Liver (tissue), 9 donors: ENCODE results near the gene SPDYC. TPM values are rescaled to one million over a fixed set of nuclear protein-coding genes. Genes with fewer than 3 reads are reported as not detected.

Experiments
- DNase-seq: peaks from one replicate; pipeline ENCODE4 v3.0.0-alpha.2; 2017; ENCODE audit warnings: low spot score
- H3K27ac ChIP-seq, 2 donors: one replicate each; pipeline ENCODE4 v1.7.0; 2013; ENCODE audit warnings: inconsistent platforms in 2 of 2, low read length in 2 of 2, control low read depth in 1 of 2, low read depth in 1 of 2, mild to moderate bottlenecking in 1 of 2
- H3K27me3 ChIP-seq, 4 donors: one replicate each; pipeline versions ENCODE4 v1.6.1 to v1.7.0; 2013; ENCODE audit warnings: low read length in 3 of 4, inconsistent platforms in 1 of 4, mild to moderate bottlenecking in 1 of 4, moderate library complexity in 1 of 4; ENCODE audit not compliant: control insufficient read depth in 4 of 4, insufficient read depth in 4 of 4
- H3K36me3 ChIP-seq, 4 donors: one replicate each; pipeline versions ENCODE4 v1.6.1 to v1.7.0; 2013; ENCODE audit warnings: low read length in 3 of 4, mild to moderate bottlenecking in 3 of 4, low read depth in 1 of 4, moderate library complexity in 1 of 4; ENCODE audit not compliant: control insufficient read depth in 4 of 4, insufficient read depth in 3 of 4
- H3K4me1 ChIP-seq, 4 donors: one replicate each; pipeline versions ENCODE4 v1.6.1 to v1.7.0; 2013; ENCODE audit warnings: low read length in 3 of 4, mild to moderate bottlenecking in 3 of 4, moderate library complexity in 1 of 4; ENCODE audit not compliant: control insufficient read depth in 4 of 4, insufficient read depth in 4 of 4
- H3K4me3 ChIP-seq, 3 donors: one replicate each; pipeline versions ENCODE4 v1.6.1 to v1.7.0; 2013; ENCODE audit warnings: low read length in 3 of 3, control low read depth in 1 of 3, low read depth in 1 of 3, mild to moderate bottlenecking in 1 of 3
- H3K9ac ChIP-seq, 2 donors: one replicate each; pipeline ENCODE4 v1.7.0; 2013; ENCODE audit warnings: low read length in 2 of 2, mild to moderate bottlenecking in 2 of 2, moderate library complexity in 2 of 2, control low read depth in 1 of 2, low read depth in 1 of 2
- H3K9me3 ChIP-seq, 4 donors: one replicate each; pipeline versions ENCODE4 v1.6.1 to v1.7.0; 2013; ENCODE audit warnings: low read length in 3 of 4; ENCODE audit not compliant: control insufficient read depth in 4 of 4
- EGR1 ChIP-seq, 2 donors: IDR thresholded peaks; 2 replicates each; pipeline ENCODE4 v1.6.1; 2016 to 2018; ENCODE audit warnings: antibody characterized with exemption in 2 of 2, low read depth in 2 of 2
- FOXA1 ChIP-seq: IDR thresholded peaks from 2 replicates; pipeline ENCODE4 v1.6.1; 2016; ENCODE audit warnings: antibody characterized with exemption
- FOXA2 ChIP-seq: IDR thresholded peaks from 2 replicates; pipeline ENCODE4 v1.6.1; 2016; ENCODE audit warnings: antibody characterized with exemption
- GABPA ChIP-seq, 2 donors: IDR thresholded peaks in 1 of 2; conservative IDR thresholded peaks in 1 of 2; 2 replicates each; pipeline ENCODE4 v1.6.1; 2016; ENCODE audit warnings: antibody characterized with exemption in 2 of 2, mild to moderate bottlenecking in 1 of 2, moderate library complexity in 1 of 2
- HNF4A ChIP-seq, 2 donors: conservative IDR thresholded peaks; 2 replicates each; pipeline ENCODE4 v1.6.1; 2016; ENCODE audit warnings: antibody characterized with exemption in 2 of 2, mild to moderate bottlenecking in 2 of 2
- HNF4G ChIP-seq: IDR thresholded peaks from 2 replicates; pipeline ENCODE4 v1.6.1; 2016; ENCODE audit warnings: antibody characterized with exemption
- JUND ChIP-seq, 2 donors: IDR thresholded peaks; 2 replicates each; pipeline ENCODE4 v1.6.1; 2016; ENCODE audit warnings: antibody characterized with exemption in 2 of 2
- NR2F2 ChIP-seq: IDR thresholded peaks from 2 replicates; pipeline ENCODE4 v1.6.1; 2016; ENCODE audit warnings: antibody characterized with exemption
- RAD21 ChIP-seq, 2 donors: IDR thresholded peaks; 2 replicates each; pipeline ENCODE4 v1.6.1; 2016; ENCODE audit warnings: antibody characterized with exemption in 2 of 2, mild to moderate bottlenecking in 2 of 2
- RXRA ChIP-seq, 2 donors: IDR thresholded peaks; 2 replicates each; pipeline ENCODE4 v1.6.1; 2017 to 2018; ENCODE audit warnings: antibody characterized with exemption in 2 of 2, mild to moderate bottlenecking in 1 of 2
- SP1 ChIP-seq: IDR thresholded peaks from 2 replicates; pipeline ENCODE4 v1.6.1; 2018; ENCODE audit warnings: antibody characterized with exemption, mild to moderate bottlenecking
- TAF1 ChIP-seq: conservative IDR thresholded peaks from 2 replicates; pipeline ENCODE4 v1.6.1; 2016; ENCODE audit warnings: antibody characterized with exemption, mild to moderate bottlenecking
- YY1 ChIP-seq: IDR thresholded peaks from 2 replicates; pipeline ENCODE4 v1.6.1; 2016; ENCODE audit warnings: antibody characterized with exemption, mild to moderate bottlenecking
- WGBS: extraction: QIAGEN DNeasy Blood & Tissue Kit; methylation state at CpG from one replicate; pipeline ENCODE4 v1.1.7; 2013; 5-methylcytosine and 5-hydroxymethylcytosine counted together
- polyA plus RNA-seq, 2 donors: library from polyadenylated mRNA; stranded (reverse) in 1 of 2; unstranded in 1 of 2; fragments of 200-250 nt in 1 of 2; fragments of >200 nt in 1 of 2; fragmentation: Nextera tagmentation in 1 of 2; extraction: Ambion mirVana in 1 of 2; gene quantifications; one replicate each; pipeline versions ENCODE4 v1.2.1 to v1.2.3, GENCODE V29; 2013 to 2015
- total RNA-seq, 2 donors: library from RNA; depleted of rRNA; stranded (reverse); fragments of >200 nt; gene quantifications; one replicate each; pipeline ENCODE4 v1.2.3, GENCODE V29; 2014
- TF ChIP-seq, protein P1 (sequence below): fragments of 150-350 bp; IDR thresholded peaks from 2 replicates; pipeline ENCODE4 v1.5.1; 2017; ENCODE audit warnings: improper control_type of control experiment, low read depth, low read length; ENCODE audit not compliant: missing input control
- TF ChIP-seq, protein P2 (sequence below): IDR thresholded peaks from 2 replicates; pipeline ENCODE4 v1.6.1; 2016; ENCODE audit warnings: antibody characterized with exemption, mild to moderate bottlenecking
- TF ChIP-seq, protein P3 (sequence below): IDR thresholded peaks from 2 replicates; pipeline ENCODE4 v1.6.1; 2016; ENCODE audit warnings: antibody characterized with exemption
- TF ChIP-seq, protein P4 (sequence below): IDR thresholded peaks from 2 replicates; pipeline ENCODE4 v1.6.1; 2016; ENCODE audit warnings: antibody characterized with exemption
- TF ChIP-seq, protein P5 (sequence below): IDR thresholded peaks from 2 replicates; pipeline ENCODE4 v1.6.1; 2016; ENCODE audit warnings: antibody characterized with exemption
- donor health status: healthy.
- donor health status: healthy.
- donor health status: healthy.
- donor health status: healthy.
- donor health status: healthy.

The SPDYC gene
- total and polyA plus RNA-seq, 4 donors: 0.08 to 1.1 (median 0.52) TPM; not detected in 1

DNA sequence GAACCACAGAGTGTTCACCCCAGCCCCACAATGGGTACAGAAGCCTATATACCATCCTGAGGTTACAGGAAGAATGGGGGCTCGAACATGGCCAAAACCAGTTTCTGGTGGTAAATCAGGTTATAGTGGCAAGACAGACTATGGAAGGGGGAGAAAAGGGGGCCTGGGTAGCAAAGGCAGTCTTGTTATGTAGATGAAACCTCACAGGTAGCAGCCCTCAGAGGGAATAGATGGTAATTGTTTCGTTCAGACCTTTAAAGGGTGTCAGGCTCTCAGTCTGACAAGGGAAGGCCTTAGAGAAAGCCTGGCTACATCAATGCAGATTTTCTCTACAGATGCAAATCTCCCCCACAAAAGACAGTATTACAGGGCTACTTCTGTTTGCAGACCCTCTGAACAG lies 15.1 kb downstream of the SPDYC start:
- TF ChIP-seq HNF4G: no peak
- no peak for TF ChIP-seq JUND (IDR thresholded peaks at IDR 0.05)
- TF ChIP-seq RXRA (IDR thresholded peaks at IDR 0.05): no peak
- TF ChIP-seq, protein P1, sequence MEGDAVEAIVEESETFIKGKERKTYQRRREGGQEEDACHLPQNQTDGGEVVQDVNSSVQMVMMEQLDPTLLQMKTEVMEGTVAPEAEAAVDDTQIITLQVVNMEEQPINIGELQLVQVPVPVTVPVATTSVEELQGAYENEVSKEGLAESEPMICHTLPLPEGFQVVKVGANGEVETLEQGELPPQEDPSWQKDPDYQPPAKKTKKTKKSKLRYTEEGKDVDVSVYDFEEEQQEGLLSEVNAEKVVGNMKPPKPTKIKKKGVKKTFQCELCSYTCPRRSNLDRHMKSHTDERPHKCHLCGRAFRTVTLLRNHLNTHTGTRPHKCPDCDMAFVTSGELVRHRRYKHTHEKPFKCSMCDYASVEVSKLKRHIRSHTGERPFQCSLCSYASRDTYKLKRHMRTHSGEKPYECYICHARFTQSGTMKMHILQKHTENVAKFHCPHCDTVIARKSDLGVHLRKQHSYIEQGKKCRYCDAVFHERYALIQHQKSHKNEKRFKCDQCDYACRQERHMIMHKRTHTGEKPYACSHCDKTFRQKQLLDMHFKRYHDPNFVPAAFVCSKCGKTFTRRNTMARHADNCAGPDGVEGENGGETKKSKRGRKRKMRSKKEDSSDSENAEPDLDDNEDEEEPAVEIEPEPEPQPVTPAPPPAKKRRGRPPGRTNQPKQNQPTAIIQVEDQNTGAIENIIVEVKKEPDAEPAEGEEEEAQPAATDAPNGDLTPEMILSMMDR: no peak
- TF ChIP-seq TAF1: no peak
- TF ChIP-seq, protein P2, sequence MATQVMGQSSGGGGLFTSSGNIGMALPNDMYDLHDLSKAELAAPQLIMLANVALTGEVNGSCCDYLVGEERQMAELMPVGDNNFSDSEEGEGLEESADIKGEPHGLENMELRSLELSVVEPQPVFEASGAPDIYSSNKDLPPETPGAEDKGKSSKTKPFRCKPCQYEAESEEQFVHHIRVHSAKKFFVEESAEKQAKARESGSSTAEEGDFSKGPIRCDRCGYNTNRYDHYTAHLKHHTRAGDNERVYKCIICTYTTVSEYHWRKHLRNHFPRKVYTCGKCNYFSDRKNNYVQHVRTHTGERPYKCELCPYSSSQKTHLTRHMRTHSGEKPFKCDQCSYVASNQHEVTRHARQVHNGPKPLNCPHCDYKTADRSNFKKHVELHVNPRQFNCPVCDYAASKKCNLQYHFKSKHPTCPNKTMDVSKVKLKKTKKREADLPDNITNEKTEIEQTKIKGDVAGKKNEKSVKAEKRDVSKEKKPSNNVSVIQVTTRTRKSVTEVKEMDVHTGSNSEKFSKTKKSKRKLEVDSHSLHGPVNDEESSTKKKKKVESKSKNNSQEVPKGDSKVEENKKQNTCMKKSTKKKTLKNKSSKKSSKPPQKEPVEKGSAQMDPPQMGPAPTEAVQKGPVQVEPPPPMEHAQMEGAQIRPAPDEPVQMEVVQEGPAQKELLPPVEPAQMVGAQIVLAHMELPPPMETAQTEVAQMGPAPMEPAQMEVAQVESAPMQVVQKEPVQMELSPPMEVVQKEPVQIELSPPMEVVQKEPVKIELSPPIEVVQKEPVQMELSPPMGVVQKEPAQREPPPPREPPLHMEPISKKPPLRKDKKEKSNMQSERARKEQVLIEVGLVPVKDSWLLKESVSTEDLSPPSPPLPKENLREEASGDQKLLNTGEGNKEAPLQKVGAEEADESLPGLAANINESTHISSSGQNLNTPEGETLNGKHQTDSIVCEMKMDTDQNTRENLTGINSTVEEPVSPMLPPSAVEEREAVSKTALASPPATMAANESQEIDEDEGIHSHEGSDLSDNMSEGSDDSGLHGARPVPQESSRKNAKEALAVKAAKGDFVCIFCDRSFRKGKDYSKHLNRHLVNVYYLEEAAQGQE: no peak
- TF ChIP-seq SP1: no peak
- no peak for TF ChIP-seq RAD21 (IDR thresholded peaks at IDR 0.05)
- no peak for TF ChIP-seq HNF4A (conservative IDR thresholded peaks at IDR 0.05)
- TF ChIP-seq YY1: no peak
- TF ChIP-seq FOXA1: no peak
- TF ChIP-seq, protein P3, sequence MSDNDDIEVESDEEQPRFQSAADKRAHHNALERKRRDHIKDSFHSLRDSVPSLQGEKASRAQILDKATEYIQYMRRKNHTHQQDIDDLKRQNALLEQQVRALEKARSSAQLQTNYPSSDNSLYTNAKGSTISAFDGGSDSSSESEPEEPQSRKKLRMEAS: no peak
- no peak for TF ChIP-seq EGR1 (IDR thresholded peaks at IDR 0.05; ENCODE audit: low read depth in 2 of 2)
- no peak for TF ChIP-seq NR2F2
- TF ChIP-seq GABPA (IDR thresholded peaks at IDR 0.05 in 1 of 2, conservative IDR thresholded peaks at IDR 0.05 in 1 of 2): no peak
- TF ChIP-seq, protein P4, sequence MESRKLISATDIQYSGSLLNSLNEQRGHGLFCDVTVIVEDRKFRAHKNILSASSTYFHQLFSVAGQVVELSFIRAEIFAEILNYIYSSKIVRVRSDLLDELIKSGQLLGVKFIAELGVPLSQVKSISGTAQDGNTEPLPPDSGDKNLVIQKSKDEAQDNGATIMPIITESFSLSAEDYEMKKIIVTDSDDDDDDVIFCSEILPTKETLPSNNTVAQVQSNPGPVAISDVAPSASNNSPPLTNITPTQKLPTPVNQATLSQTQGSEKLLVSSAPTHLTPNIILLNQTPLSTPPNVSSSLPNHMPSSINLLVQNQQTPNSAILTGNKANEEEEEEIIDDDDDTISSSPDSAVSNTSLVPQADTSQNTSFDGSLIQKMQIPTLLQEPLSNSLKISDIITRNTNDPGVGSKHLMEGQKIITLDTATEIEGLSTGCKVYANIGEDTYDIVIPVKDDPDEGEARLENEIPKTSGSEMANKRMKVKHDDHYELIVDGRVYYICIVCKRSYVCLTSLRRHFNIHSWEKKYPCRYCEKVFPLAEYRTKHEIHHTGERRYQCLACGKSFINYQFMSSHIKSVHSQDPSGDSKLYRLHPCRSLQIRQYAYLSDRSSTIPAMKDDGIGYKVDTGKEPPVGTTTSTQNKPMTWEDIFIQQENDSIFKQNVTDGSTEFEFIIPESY: no peak
- TF ChIP-seq FOXA2: no peak
- TF ChIP-seq, protein P5, sequence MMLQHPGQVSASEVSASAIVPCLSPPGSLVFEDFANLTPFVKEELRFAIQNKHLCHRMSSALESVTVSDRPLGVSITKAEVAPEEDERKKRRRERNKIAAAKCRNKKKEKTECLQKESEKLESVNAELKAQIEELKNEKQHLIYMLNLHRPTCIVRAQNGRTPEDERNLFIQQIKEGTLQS: no peak
- WGBS: 90% methylated on average over 2 of the region's 2 CpGs
- no peak overlapping the region for H3K9ac ChIP-seq
- no peak overlapping the region for H3K4me3 ChIP-seq
- no peak for DNase-seq
- no peaks in the 10 kb centered on the region for H3K27me3 ChIP-seq
- H3K9me3 ChIP-seq: no peaks in the 10 kb centered on the region
- peaks cover 13 to 41% (median 26%) of the 10 kb centered on the region in 4 donors for H3K36me3 ChIP-seq
- no peak overlapping the region for H3K27ac ChIP-seq
- peaks cover 6 to 20% (median 12%) of the 10 kb centered on the region in 4 donors for H3K4me1 ChIP-seq
